Osteoblast (primary cell): Measurements from ENCODE around the gene RPL22L1. TPM values are rescaled to one million over a fixed set of nuclear protein-coding genes. Genes with fewer than 3 reads are reported as not detected.

Source experiments
- DNase-seq: peaks from one replicate; pipeline ENCODE4 v3.0.0; 2011; ENCODE audit warnings: low spot score, mixed read lengths; ENCODE audit not compliant: insufficient read length; ENCODE audit errors: missing footprints
- H2AFZ ChIP-seq: 2 replicates; pipeline ENCODE4 v1.6.0; 2011; ENCODE audit warnings: mild to moderate bottlenecking, low read length
- H3K27ac ChIP-seq: 2 replicates; pipeline ENCODE4 v1.5.1; 2011; ENCODE audit warnings: mild to moderate bottlenecking, low read depth, low read length, moderate library complexity
- H3K27me3 ChIP-seq: 2 replicates; pipeline ENCODE4 v1.6.0; 2012; ENCODE audit warnings: mild to moderate bottlenecking, control low read depth, inconsistent platforms, low read length, moderate library complexity; ENCODE audit not compliant: insufficient read depth
- H3K36me3 ChIP-seq: 2 replicates; pipeline ENCODE4 v1.5.1; 2011; ENCODE audit warnings: mild to moderate bottlenecking, low read length, control low read depth, moderate library complexity; ENCODE audit not compliant: insufficient read depth
- H3K4me1 ChIP-seq: 2 replicates; pipeline ENCODE4 v1.5.1; 2011; ENCODE audit warnings: mild to moderate bottlenecking, low read length, control low read depth, moderate library complexity; ENCODE audit not compliant: insufficient read depth
- H3K4me2 ChIP-seq: 2 replicates; pipeline ENCODE4 v1.6.0; 2011; ENCODE audit warnings: mild to moderate bottlenecking, low read length; ENCODE audit not compliant: insufficient read depth
- H3K4me3 ChIP-seq: fragments of 200-600 bp; sonication (generic); 3 replicates; pipeline ENCODE4 v1.5.1; 2012; ENCODE audit warnings: mild to moderate bottlenecking, low read length, inconsistent platforms; ENCODE audit not compliant: insufficient read depth
- H3K79me2 ChIP-seq: 2 replicates; pipeline ENCODE4 v1.6.0; 2012; ENCODE audit warnings: mild to moderate bottlenecking, low read length, control low read depth, inconsistent platforms; ENCODE audit not compliant: insufficient read depth
- H3K9me3 ChIP-seq: 2 replicates; pipeline ENCODE4 v1.5.1; 2011; ENCODE audit warnings: low read depth, low read length, control low read depth
- H4K20me1 ChIP-seq: 2 replicates; pipeline ENCODE4 v1.6.0; 2012; ENCODE audit warnings: mild to moderate bottlenecking, low read length, control low read depth; ENCODE audit not compliant: insufficient read depth
- CTCF ChIP-seq: IDR thresholded peaks from 2 replicates; pipeline ENCODE4 v1.5.1; 2011; ENCODE audit warnings: mild to moderate bottlenecking, low read depth, low read length, moderate library complexity; ENCODE audit errors: extremely low read depth
- total RNA-seq: library from RNA; depleted of rRNA; stranded (reverse); fragments of >200 nt; gene quantifications from 2 replicates; pipeline ENCODE4 v1.2.3, GENCODE V29; 2012

RPL22L1 gene
- total RNA-seq, 1 donor = 297 TPM

- no peak overlapping the region for H2AFZ ChIP-seq
- H3K27me3 ChIP-seq = no peaks in the 10 kb centered on the region
- no peak for DNase-seq
- no peak overlapping the region for H3K4me2 ChIP-seq
- H3K9me3 ChIP-seq = no peaks in the 10 kb centered on the region
- no peak overlapping the region for H3K27ac ChIP-seq
- no peak for TF ChIP-seq CTCF
- no peaks in the 10 kb centered on the region for H4K20me1 ChIP-seq
- no peaks in the 10 kb centered on the region for H3K79me2 ChIP-seq
- H3K36me3 ChIP-seq = no peaks in the 10 kb centered on the region
- H3K4me1 ChIP-seq = peaks cover 14% of the 10 kb centered on the region
- H3K4me3 ChIP-seq = no peak overlapping the region
Observed at GRCh38 chr3:170815340-170815739, 54.7 kb downstream of the RPL22L1 start.

Other genes with a start within 250 kb of the RPL22L1 start
- 12.3 and 13.3 TPM in 2 replicates for gene EIF5A2, start 38.4 kb upstream of the RPL22L1 start, total RNA-seq
- not detected in 2 replicates for gene SLC2A2, start 156.5 kb upstream of the RPL22L1 start, total RNA-seq